ENCODE data around the gene GFI1B. TPM values are rescaled to one million over a fixed set of nuclear protein-coding genes. Genes with fewer than 3 reads are reported as not detected.

Gene GFI1B
- total RNA-seq, 1 experiment from 2014 or later, result not detected

- no peak overlapping the region for H3K4me3 ChIP-seq (ENCODE audit: low read length)
- TF ChIP-seq EZH2 (IDR thresholded peaks at IDR 0.05; ENCODE audit: low read length, unreplicated experiment) (no peak), CTCF (conservative IDR thresholded peaks at IDR 0.05; ENCODE audit: low read depth, low read length) (no peak), EZH2phosphoT487 (IDR thresholded peaks at IDR 0.05; ENCODE audit: borderline replicate concordance, low read length) (no peak)
- H2AFZ ChIP-seq (ENCODE audit: low read length), result no peak overlapping the region
- ChIA-PET POLR2A (ENCODE audit: unreplicated experiment) (no interaction called here), CTCF (interaction anchor here (0.6 kb wide), 1 partner anchor 71 kb away, joined by 3 read pairs; no protein-coding TSS in a partner anchor)
- H3K4me1 ChIP-seq (ENCODE audit: insufficient read depth, low read length), result no peaks in the 10 kb centered on the region
- H3K9me2 ChIP-seq (replicated peaks; ENCODE audit: low read length), result no peaks in the 10 kb centered on the region
- H3F3A ChIP-seq (ENCODE audit: low read length, unreplicated experiment), result no peaks in the 10 kb centered on the region
- no peaks in the 10 kb centered on the region for H4K20me1 ChIP-seq (ENCODE audit: low read length)
- peaks cover 4% of the 10 kb centered on the region for H3K27me3 ChIP-seq (ENCODE audit: low read length)
- intact Hi-C loops (cut with micrococcal nuclease), result no loop called here
- no peaks in the 10 kb centered on the region for H3K36me3 ChIP-seq (ENCODE audit: low read depth, low read length)
- H3K9ac ChIP-seq (ENCODE audit: low read length), result no peak overlapping the region
- no TSS peak for BruUV-seq (replicated peaks)
- ATAC-seq (no peak), DNase-seq (no peak)
- no peak overlapping the region for H3K4me2 ChIP-seq (ENCODE audit: low read length)
- no peaks in the 10 kb centered on the region for H3K79me2 ChIP-seq (ENCODE audit: low read length)
- H3K9me3 ChIP-seq (ENCODE audit: low read length), result no peaks in the 10 kb centered on the region
- no peak overlapping the region for H3K27ac ChIP-seq (ENCODE audit: low read length)
Observed at GRCh38 chr9:132973713-132974112, 4.8 kb upstream of the GFI1B start.

- no peak overlapping the region for H3K4me3 ChIP-seq (ENCODE audit: low read length)
- BruUV-seq (replicated peaks), result no TSS peak
- H3K4me2 ChIP-seq (ENCODE audit: low read length), result no peak overlapping the region
- H3K9ac ChIP-seq (ENCODE audit: low read length), result no peak overlapping the region
- no peak overlapping the region for H3K27ac ChIP-seq (ENCODE audit: low read length)
- no peak overlapping the region for H2AFZ ChIP-seq (ENCODE audit: low read length)
- no peaks in the 10 kb centered on the region for H3K9me2 ChIP-seq (replicated peaks; ENCODE audit: low read length)
- DNase-seq, result no peak
- ChIA-PET POLR2A (ENCODE audit: unreplicated experiment) (no interaction called here), CTCF (interaction anchor here (0.6 kb wide), 1 partner anchor 19 kb away, joined by 3 read pairs; no protein-coding TSS in a partner anchor)
- H3F3A ChIP-seq (ENCODE audit: low read length, unreplicated experiment), result no peaks in the 10 kb centered on the region
- intact Hi-C loops (cut with micrococcal nuclease), result no loop called here
- H3K9me3 ChIP-seq (ENCODE audit: low read length), result no peaks in the 10 kb centered on the region
- ATAC-seq, result no peak
- peaks cover 15% of the 10 kb centered on the region for H3K27me3 ChIP-seq (ENCODE audit: low read length)
- no peaks in the 10 kb centered on the region for H3K4me1 ChIP-seq (ENCODE audit: insufficient read depth, low read length)
- no peaks in the 10 kb centered on the region for H3K79me2 ChIP-seq (ENCODE audit: low read length)
- TF ChIP-seq EZH2phosphoT487 (IDR thresholded peaks at IDR 0.05; ENCODE audit: borderline replicate concordance, low read length), result no peak
- no peak for TF ChIP-seq CTCF (conservative IDR thresholded peaks at IDR 0.05; ENCODE audit: low read depth, low read length)
- no peak for TF ChIP-seq EZH2 (IDR thresholded peaks at IDR 0.05; ENCODE audit: low read length, unreplicated experiment)
- H4K20me1 ChIP-seq (ENCODE audit: low read length), result no peaks in the 10 kb centered on the region
- no peaks in the 10 kb centered on the region for H3K36me3 ChIP-seq (ENCODE audit: low read depth, low read length)
Observed at GRCh38 chr9:132975961-132976360, 2.5 kb upstream of the GFI1B start.

DNA sequence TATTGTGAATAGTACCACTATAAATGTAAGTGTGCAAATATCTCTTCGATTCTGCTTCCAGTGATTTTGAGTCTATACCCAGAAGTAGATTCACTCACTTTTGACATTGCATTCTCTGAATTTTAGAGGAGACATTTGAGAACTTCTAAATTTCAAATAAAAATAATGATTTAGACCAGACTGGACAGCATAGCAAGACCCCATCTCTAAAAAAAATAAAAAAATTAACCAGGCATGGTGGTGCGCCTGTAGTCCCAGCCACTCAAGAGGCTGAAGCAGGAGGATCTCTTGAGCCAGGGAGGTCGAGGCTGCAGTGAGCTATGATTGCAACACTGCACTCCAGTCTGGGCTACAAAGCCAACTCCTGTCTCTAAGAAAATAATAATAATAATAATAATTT lies 1.9 kb upstream of the GFI1B start:
- Histone ChIP-seq H3K79me2 (ENCODE audit: low read length) (no peaks in the 10 kb centered on the region), H3K4me2 (ENCODE audit: low read length) (no peak overlapping the region), H3K27ac (ENCODE audit: low read length) (no peak overlapping the region), H3K27me3 (ENCODE audit: low read length) (peaks cover 15% of the 10 kb centered on the region), H3K4me3 (ENCODE audit: low read length) (no peak overlapping the region), H4K20me1 (ENCODE audit: low read length) (no peaks in the 10 kb centered on the region), H3K9me2 (replicated peaks; ENCODE audit: low read length) (no peaks in the 10 kb centered on the region), H3F3A (ENCODE audit: low read length, unreplicated experiment) (no peaks in the 10 kb centered on the region), H3K9ac (ENCODE audit: low read length) (no peak overlapping the region), H3K4me1 (ENCODE audit: insufficient read depth, low read length) (no peaks in the 10 kb centered on the region), H3K36me3 (ENCODE audit: low read depth, low read length) (no peaks in the 10 kb centered on the region), H3K9me3 (ENCODE audit: low read length) (no peaks in the 10 kb centered on the region), H2AFZ (ENCODE audit: low read length) (no peak overlapping the region)
- ATAC-seq, result no peak
- intact Hi-C loops (cut with micrococcal nuclease), result no loop called here
- no TSS peak for BruUV-seq (replicated peaks)
- no peak for DNase-seq
- ChIA-PET POLR2A (ENCODE audit: unreplicated experiment) (no interaction called here), CTCF (interaction anchor here (0.6 kb wide), 1 partner anchor 18 kb away, joined by 3 read pairs; no protein-coding TSS in a partner anchor)
- no peak for TF ChIP-seq EZH2 (IDR thresholded peaks at IDR 0.05; ENCODE audit: low read length, unreplicated experiment)
- TF ChIP-seq CTCF (conservative IDR thresholded peaks at IDR 0.05; ENCODE audit: low read depth, low read length), result no peak
- no peak for TF ChIP-seq EZH2phosphoT487 (IDR thresholded peaks at IDR 0.05; ENCODE audit: borderline replicate concordance, low read length)

All from PC-3 (cell line).